Panc1 (cell line): Measurements from ENCODE around the gene GRAMD1A. TPM values are rescaled to one million over a fixed set of nuclear protein-coding genes. Genes with fewer than 3 reads are reported as not detected.

Experiments used
- ATAC-seq: fragments of 200-7000 bp; cut with Tn5 transposase; 2 replicates; pipeline ENCODE4 v1.9.1; 2020; ENCODE audit warnings: mild to moderate bottlenecking, moderate library complexity
- BruUV-seq: library from RNA; stranded (reverse); fragments of 400-500 nt; replicated peaks from 2 replicates; lab custom pipeline; 2021; lab: Mats Ljungman, UMichigan
- CTCF ChIA-PET: fragments of 300-600 bp; sonication (Branson Sonifier 250); formaldehyde crosslinking; loops from one replicate; lab custom pipeline; 2022; ENCODE audit warnings: antibody characterized with exemption; lab: Charles Lee
- POLR2A ChIA-PET: fragments of 300-600 bp; sonication (Branson Sonifier 250); formaldehyde crosslinking; loops from one replicate; lab custom pipeline; 2022; ENCODE audit warnings: antibody characterized with exemption; lab: Charles Lee
- DNase-seq: peaks from one replicate; pipeline ENCODE4 v3.0.0-alpha.2; 2010; ENCODE audit warnings: low read depth, low spot score
- H3K27ac ChIP-seq: 2 replicates; pipeline ENCODE4 v1.5.1; 2011; ENCODE audit warnings: mild to moderate bottlenecking, low read length, inconsistent platforms
- H3K27me3 ChIP-seq: fragments of 200-500 bp; sonication (Bioruptor generic); 2 replicates; pipeline ENCODE4 v1.6.0; 2014; ENCODE audit warnings: low read length, inconsistent platforms; ENCODE audit not compliant: control insufficient read depth, insufficient read depth
- H3K36me3 ChIP-seq: fragments of 200-500 bp; sonication (Bioruptor generic); 2 replicates; pipeline ENCODE4 v1.5.1; 2014; ENCODE audit warnings: inconsistent platforms, mild to moderate bottlenecking, low read length, moderate library complexity; ENCODE audit not compliant: control insufficient read depth, insufficient read depth
- H3K4me1 ChIP-seq: 2 replicates; pipeline ENCODE4 v1.5.1; 2011; ENCODE audit warnings: inconsistent platforms, mild to moderate bottlenecking, low read length, moderate library complexity; ENCODE audit not compliant: control insufficient read depth, insufficient read depth
- H3K4me3 ChIP-seq, 2 experiments: 2 replicates each; pipeline ENCODE4 v1.5.1; 2011 to 2012; ENCODE audit warnings: low read depth in 2 of 2, low read length in 2 of 2, mild to moderate bottlenecking in 2 of 2, inconsistent platforms in 1 of 2, moderate library complexity in 1 of 2
- H3K9me3 ChIP-seq: fragments of 200-500 bp; sonication (Bioruptor generic); 2 replicates; pipeline ENCODE4 v1.5.1; 2014; ENCODE audit warnings: low read depth, mild to moderate bottlenecking, inconsistent platforms, low read length, moderate library complexity; ENCODE audit not compliant: control insufficient read depth, insufficient read depth
- CTCF ChIP-seq: fragments of 450-650 bp; IDR thresholded peaks from 2 replicates; pipeline ENCODE4 v1.5.1; 2017; ENCODE audit warnings: mild to moderate bottlenecking
- POLR2AphosphoS5 ChIP-seq: IDR thresholded peaks from 2 replicates; pipeline ENCODE4 v1.6.1; 2012; ENCODE audit warnings: mild to moderate bottlenecking, low read depth, low read length, moderate library complexity
- REST ChIP-seq, 2 experiments: IDR thresholded peaks; 2 replicates each; pipeline ENCODE4 v1.6.1; 2011 to 2012; ENCODE audit warnings: low read depth in 2 of 2, control low read depth in 1 of 2, low read length in 1 of 2, mild to moderate bottlenecking in 1 of 2, moderate library complexity in 1 of 2; ENCODE audit not compliant: insufficient read depth in 1 of 2
- SIN3A ChIP-seq: IDR thresholded peaks from 2 replicates; pipeline ENCODE4 v1.6.1; 2012; ENCODE audit warnings: low read depth, mild to moderate bottlenecking, low read length, moderate library complexity, borderline replicate concordance; ENCODE audit not compliant: insufficient read depth
- TCF7L2 ChIP-seq: IDR thresholded peaks from 2 replicates; pipeline ENCODE4 v1.6.1; 2011; ENCODE audit warnings: mild to moderate bottlenecking, low read depth, low read length, inconsistent platforms
- in situ Hi-C: cut with HindIII; loops from 2 replicates; pipeline ENCODE4 v1.10.0; 2016; ENCODE audit warnings: low sequenced_read_pairs, low pct_unique_long_range_greater_than_20kb
- intact Hi-C: fragments of 100-400 bp; cut with micrococcal nuclease; formaldehyde crosslinking; loops from one replicate; pipeline ENCODE4 v1.10.0; 2022; ENCODE audit not compliant: unreplicated experiment
- total RNA-seq: library from RNA; stranded (reverse); gene quantifications from one replicate; pipeline ENCODE4 v1.2.1, GENCODE V29; 2021; ENCODE audit not compliant: unreplicated experiment

The GRAMD1A gene
- total RNA-seq, 1 experiment from 2014 or later: 69.9 TPM

GRCh38 chr19:35073941-35074340 lies 73.8 kb downstream of the GRAMD1A start:
- ChIA-PET POLR2A (no interaction called here), CTCF (no interaction called here)
- in situ Hi-C loops (no loop called here), intact Hi-C loops (no loop called here)
- no TSS peak for BruUV-seq
- Histone ChIP-seq H3K27ac (no peak overlapping the region), H3K36me3 (no peaks in the 10 kb centered on the region), H3K9me3 (peaks cover 4% of the 10 kb centered on the region; the same call in 1 of the 2 replicates), H3K27me3 (no peaks in the 10 kb centered on the region; the same call in 1 of the 2 replicates), H3K4me3 (no peak overlapping the region), H3K4me1 (no peaks in the 10 kb centered on the region)
- ATAC-seq (peak; percentile 18; the same call in 1 of the 2 replicates), DNase-seq (no peak)
- TF ChIP-seq POLR2AphosphoS5: no peak
- no peak for TF ChIP-seq CTCF
- no peak for TF ChIP-seq REST (IDR thresholded peaks at IDR 0.05; ENCODE audit: insufficient read depth in 1 of 2, low read depth in 2 of 2, low read length in 1 of 2)
- no peak for TF ChIP-seq SIN3A
- no peak for TF ChIP-seq TCF7L2

- ChIA-PET CTCF (no interaction called here), POLR2A (no interaction called here)
- H3K27ac ChIP-seq: no peak overlapping the region
- TF ChIP-seq CTCF: no peak
- no peak for TF ChIP-seq POLR2AphosphoS5
- no peak for TF ChIP-seq SIN3A
- TF ChIP-seq TCF7L2: no peak
- no peak for TF ChIP-seq REST (IDR thresholded peaks at IDR 0.05; ENCODE audit: insufficient read depth in 1 of 2, low read depth in 2 of 2, low read length in 1 of 2)
- DNase-seq (no peak), ATAC-seq (peak; percentile 54)
- H3K27me3 ChIP-seq: no peaks in the 10 kb centered on the region; the same call in 1 of the 2 replicates
- BruUV-seq: no TSS peak
- intact Hi-C loops: no loop called here
- peaks cover 4% of the 10 kb centered on the region; the same call in 1 of the 2 replicates for H3K9me3 ChIP-seq
- no peaks in the 10 kb centered on the region for H3K36me3 ChIP-seq
- in situ Hi-C loops: no loop called here
- no peaks in the 10 kb centered on the region for H3K4me1 ChIP-seq
- H3K4me3 ChIP-seq: no peak overlapping the region
These were observed 74.5 kb downstream of the GRAMD1A start for GRCh38 chr19:35074426-35075201.
